ENCODE results near the gene COPS2.

DNA sequence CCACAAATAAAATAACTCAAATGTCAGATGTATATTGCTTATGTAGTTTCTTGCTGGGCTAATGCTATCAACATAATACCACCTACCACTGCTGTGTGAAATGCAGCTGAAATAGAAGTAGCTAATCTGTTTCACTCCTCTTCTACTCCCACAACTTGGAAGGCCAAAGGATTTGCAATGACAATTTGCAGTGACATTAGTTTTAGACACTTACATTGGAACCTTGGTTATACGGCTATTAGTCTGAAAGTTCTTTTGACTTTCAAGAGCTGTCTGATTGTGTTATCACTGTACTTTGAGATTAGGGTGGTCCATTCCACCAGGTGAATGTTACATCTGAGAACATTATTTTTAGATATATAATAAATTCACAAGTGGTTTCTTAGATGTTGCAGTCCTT is 33.5 kb downstream of the COPS2 start:
- TF ChIP-seq, protein P1, sequence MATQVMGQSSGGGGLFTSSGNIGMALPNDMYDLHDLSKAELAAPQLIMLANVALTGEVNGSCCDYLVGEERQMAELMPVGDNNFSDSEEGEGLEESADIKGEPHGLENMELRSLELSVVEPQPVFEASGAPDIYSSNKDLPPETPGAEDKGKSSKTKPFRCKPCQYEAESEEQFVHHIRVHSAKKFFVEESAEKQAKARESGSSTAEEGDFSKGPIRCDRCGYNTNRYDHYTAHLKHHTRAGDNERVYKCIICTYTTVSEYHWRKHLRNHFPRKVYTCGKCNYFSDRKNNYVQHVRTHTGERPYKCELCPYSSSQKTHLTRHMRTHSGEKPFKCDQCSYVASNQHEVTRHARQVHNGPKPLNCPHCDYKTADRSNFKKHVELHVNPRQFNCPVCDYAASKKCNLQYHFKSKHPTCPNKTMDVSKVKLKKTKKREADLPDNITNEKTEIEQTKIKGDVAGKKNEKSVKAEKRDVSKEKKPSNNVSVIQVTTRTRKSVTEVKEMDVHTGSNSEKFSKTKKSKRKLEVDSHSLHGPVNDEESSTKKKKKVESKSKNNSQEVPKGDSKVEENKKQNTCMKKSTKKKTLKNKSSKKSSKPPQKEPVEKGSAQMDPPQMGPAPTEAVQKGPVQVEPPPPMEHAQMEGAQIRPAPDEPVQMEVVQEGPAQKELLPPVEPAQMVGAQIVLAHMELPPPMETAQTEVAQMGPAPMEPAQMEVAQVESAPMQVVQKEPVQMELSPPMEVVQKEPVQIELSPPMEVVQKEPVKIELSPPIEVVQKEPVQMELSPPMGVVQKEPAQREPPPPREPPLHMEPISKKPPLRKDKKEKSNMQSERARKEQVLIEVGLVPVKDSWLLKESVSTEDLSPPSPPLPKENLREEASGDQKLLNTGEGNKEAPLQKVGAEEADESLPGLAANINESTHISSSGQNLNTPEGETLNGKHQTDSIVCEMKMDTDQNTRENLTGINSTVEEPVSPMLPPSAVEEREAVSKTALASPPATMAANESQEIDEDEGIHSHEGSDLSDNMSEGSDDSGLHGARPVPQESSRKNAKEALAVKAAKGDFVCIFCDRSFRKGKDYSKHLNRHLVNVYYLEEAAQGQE (IDR thresholded peaks at IDR 0.05; ENCODE audit: insufficient replicate concordance, low read depth), result no peak
- TF ChIP-seq, protein P2, sequence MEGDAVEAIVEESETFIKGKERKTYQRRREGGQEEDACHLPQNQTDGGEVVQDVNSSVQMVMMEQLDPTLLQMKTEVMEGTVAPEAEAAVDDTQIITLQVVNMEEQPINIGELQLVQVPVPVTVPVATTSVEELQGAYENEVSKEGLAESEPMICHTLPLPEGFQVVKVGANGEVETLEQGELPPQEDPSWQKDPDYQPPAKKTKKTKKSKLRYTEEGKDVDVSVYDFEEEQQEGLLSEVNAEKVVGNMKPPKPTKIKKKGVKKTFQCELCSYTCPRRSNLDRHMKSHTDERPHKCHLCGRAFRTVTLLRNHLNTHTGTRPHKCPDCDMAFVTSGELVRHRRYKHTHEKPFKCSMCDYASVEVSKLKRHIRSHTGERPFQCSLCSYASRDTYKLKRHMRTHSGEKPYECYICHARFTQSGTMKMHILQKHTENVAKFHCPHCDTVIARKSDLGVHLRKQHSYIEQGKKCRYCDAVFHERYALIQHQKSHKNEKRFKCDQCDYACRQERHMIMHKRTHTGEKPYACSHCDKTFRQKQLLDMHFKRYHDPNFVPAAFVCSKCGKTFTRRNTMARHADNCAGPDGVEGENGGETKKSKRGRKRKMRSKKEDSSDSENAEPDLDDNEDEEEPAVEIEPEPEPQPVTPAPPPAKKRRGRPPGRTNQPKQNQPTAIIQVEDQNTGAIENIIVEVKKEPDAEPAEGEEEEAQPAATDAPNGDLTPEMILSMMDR (IDR thresholded peaks at IDR 0.05; ENCODE audit: insufficient read depth, low read length), result no peak
- TF ChIP-seq SPI1 (IDR thresholded peaks at IDR 0.05; ENCODE audit: borderline replicate concordance, low read depth) (no peak), POLR2AphosphoS5 (IDR thresholded peaks at IDR 0.05; ENCODE audit: low read depth) (no peak), GABPA (IDR thresholded peaks at IDR 0.05; ENCODE audit: low read depth) (no peak)
